ENCODE results near the gene ZNF133. TPM values are rescaled to one million over a fixed set of nuclear protein-coding genes. Genes with fewer than 3 reads are reported as not detected.

ZNF133 gene
- 13.5 and 17.7 TPM in 2 replicates for total RNA-seq

DNA sequence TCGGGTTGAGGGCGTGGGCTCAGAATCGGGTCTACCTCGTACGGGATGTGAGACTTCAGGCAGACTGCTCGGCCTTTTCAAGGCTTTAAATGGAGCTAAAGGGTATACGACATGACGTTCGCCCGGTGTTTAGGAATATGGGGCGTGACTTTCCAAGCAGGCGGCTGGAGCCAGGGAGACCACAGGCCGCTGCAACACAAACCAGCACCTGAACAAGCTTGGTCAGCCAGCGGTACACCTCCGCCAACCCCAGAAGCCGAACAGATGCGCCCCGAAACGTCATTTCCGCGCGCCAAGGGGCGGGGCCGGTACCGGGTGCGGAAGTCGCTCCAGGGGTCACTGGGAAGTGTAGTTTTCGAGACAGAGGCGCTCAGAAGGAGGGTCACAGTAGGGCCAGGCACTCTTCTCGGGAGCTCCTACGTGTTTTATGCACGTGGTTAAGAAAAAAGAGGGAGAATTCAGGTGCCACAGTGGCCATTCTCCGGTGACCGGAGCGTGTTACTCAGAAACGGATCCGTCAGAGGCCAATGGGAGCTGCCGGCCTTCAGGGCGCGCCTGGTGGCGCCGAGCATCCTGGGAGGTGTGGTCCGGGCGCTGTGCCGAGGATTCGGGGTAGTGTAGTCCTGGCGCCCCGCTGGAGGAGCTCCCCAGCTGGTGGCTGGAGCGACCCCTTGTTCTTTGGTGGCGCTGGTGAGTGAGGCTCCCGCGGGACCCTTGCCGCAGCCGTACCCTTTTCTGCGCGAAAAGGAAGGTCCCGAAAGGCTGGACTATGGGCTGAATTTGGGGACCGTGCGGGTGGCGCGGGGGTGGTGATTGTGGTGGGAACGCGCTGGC, at the start of gene ZNF133:
ZNF133 (plus strand) TSS at position 613 of the 834 bp plus-strand sequence. CDS start 17,160 bp downstream, outside the sequence.

Other genes with a start within 250 kb of the ZNF133 start
- not detected in 2 replicates for gene OVOL2, start 230.6 kb upstream of the ZNF133 start, total RNA-seq
- 8.6 and 9.1 TPM in 2 replicates for gene KAT14, start 150.7 kb upstream of the ZNF133 start, total RNA-seq
- gene PET117, start 150.7 kb upstream of the ZNF133 start, total RNA-seq, result 9.1 and 11.1 TPM in 2 replicates
- 0.50 and 1.0 TPM in 2 replicates for gene DZANK1, start 178.5 kb downstream of the ZNF133 start, total RNA-seq
- 9.2 and 14.6 TPM in 2 replicates for gene POLR3F, start 178.9 kb downstream of the ZNF133 start, total RNA-seq
- 18.3 and 21.5 TPM in 2 replicates for gene RBBP9, start 208.7 kb downstream of the ZNF133 start, total RNA-seq
- 51.4 and 54.7 TPM in 2 replicates for gene SEC23B, start 219.4 kb downstream of the ZNF133 start, total RNA-seq